GM18868 (cell line): Measurements from ENCODE around the gene CFP.

Experiments used
- ATAC-seq: cut with Tn5 transposase; IDR thresholded peaks from one replicate; pipeline ENCODE4 v1.9.1; 2021; ENCODE audit warnings: mild to moderate bottlenecking, moderate library complexity; ENCODE audit not compliant: unreplicated experiment

Gene CFP

GRCh38 chrX:47576021-47576898 lies 53.5 kb downstream of the CFP start:
- ATAC-seq: no peak

GRCh38 chrX:47574547-47575301 lies 55.0 kb downstream of the CFP start:
- ATAC-seq: no peak

- ATAC-seq: no peak
Observed at GRCh38 chrX:47574076-47574546, 55.6 kb downstream of the CFP start.

- ATAC-seq: no peak
Observed at GRCh38 chrX:47573341-47574075, 56.2 kb downstream of the CFP start.
